ENCODE measurements around the gene HIBCH. TPM values are rescaled to one million over a fixed set of nuclear protein-coding genes. Genes with fewer than 3 reads are reported as not detected.

The HIBCH gene
- total and polyA plus RNA-seq, 2 donors (not counting 3 experiments of a cell fraction or from before 2014, with no cell fraction given): 6.4 to 24.7 TPM

GRCh38 chr2:190197143-190197720 lies 122.4 kb downstream of the HIBCH start:
- no peak overlapping the region for H3K4me3 ChIP-seq (replicated peaks in 1 of 3; ENCODE audit: insufficient read depth in 1 of 3, low read depth in 1 of 3, low read length in 3 of 3)
- H3K27ac ChIP-seq (ENCODE audit: insufficient read depth, low read depth, low read length): no peak overlapping the region
- no peaks in the 10 kb centered on the region for H3K79me2 ChIP-seq (ENCODE audit: control insufficient read depth, insufficient read depth, low read length)
- no peak overlapping the region for H2AFZ ChIP-seq (ENCODE audit: low read depth, low read length)
- H3K27me3 ChIP-seq (ENCODE audit: control insufficient read depth in 2 of 2, insufficient read depth in 2 of 2, low read length in 2 of 2): no peaks in the 10 kb centered on the region
- H3K4me1 ChIP-seq (ENCODE audit: control insufficient read depth, extremely low read depth, insufficient read depth, low read length): no peaks in the 10 kb centered on the region
- dilution Hi-C loops (cut with MboI; ENCODE audit: extremely low pct_ligation_motif_present, low sequenced_read_pairs): no loop called here
- POLR2A ChIA-PET: no interaction called here
- no TSS peak for BruUV-seq (replicated peaks)
- TF ChIP-seq, protein P1, sequence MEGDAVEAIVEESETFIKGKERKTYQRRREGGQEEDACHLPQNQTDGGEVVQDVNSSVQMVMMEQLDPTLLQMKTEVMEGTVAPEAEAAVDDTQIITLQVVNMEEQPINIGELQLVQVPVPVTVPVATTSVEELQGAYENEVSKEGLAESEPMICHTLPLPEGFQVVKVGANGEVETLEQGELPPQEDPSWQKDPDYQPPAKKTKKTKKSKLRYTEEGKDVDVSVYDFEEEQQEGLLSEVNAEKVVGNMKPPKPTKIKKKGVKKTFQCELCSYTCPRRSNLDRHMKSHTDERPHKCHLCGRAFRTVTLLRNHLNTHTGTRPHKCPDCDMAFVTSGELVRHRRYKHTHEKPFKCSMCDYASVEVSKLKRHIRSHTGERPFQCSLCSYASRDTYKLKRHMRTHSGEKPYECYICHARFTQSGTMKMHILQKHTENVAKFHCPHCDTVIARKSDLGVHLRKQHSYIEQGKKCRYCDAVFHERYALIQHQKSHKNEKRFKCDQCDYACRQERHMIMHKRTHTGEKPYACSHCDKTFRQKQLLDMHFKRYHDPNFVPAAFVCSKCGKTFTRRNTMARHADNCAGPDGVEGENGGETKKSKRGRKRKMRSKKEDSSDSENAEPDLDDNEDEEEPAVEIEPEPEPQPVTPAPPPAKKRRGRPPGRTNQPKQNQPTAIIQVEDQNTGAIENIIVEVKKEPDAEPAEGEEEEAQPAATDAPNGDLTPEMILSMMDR (IDR thresholded peaks at IDR 0.05; ENCODE audit: extremely low read depth in 1 of 2, insufficient read depth in 1 of 2, low read depth in 1 of 2, low read length in 2 of 2): no peak
- no peak for TF ChIP-seq JUN (IDR thresholded peaks at IDR 0.05; ENCODE audit: borderline replicate concordance, insufficient read depth, insufficient read length, low read depth)
- TF ChIP-seq MYC (IDR thresholded peaks at IDR 0.05; ENCODE audit: low read depth, low read length): no peak
- no peak for TF ChIP-seq FOS (IDR thresholded peaks at IDR 0.05; ENCODE audit: borderline replicate concordance, insufficient read depth, low read length)
- TF ChIP-seq, protein P2, sequence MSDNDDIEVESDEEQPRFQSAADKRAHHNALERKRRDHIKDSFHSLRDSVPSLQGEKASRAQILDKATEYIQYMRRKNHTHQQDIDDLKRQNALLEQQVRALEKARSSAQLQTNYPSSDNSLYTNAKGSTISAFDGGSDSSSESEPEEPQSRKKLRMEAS (IDR thresholded peaks at IDR 0.05; ENCODE audit: insufficient read depth, insufficient read length): no peak
- no peak for TF ChIP-seq EZH2 (IDR thresholded peaks at IDR 0.05; ENCODE audit: borderline replicate concordance, low read depth, low read length, severe bottlenecking)
- no peak for TF ChIP-seq POLR2AphosphoS5 (IDR thresholded peaks at IDR 0.05; ENCODE audit: insufficient read depth, low read depth, low read length)
- no peak for TF ChIP-seq POLR2A (IDR thresholded peaks at IDR 0.05; ENCODE audit: low read depth, low read length)
- no peak for TF ChIP-seq GATA2 (IDR thresholded peaks at IDR 0.05; ENCODE audit: insufficient read depth, insufficient read length, low read depth, low read length)
- no peaks in the 10 kb centered on the region for H4K20me1 ChIP-seq (replicated peaks; ENCODE audit: control insufficient read depth, extremely low read depth, insufficient read depth, low read length)
- no peaks in the 10 kb centered on the region for H3K9me3 ChIP-seq (replicated peaks; ENCODE audit: control insufficient read depth, insufficient read depth, low read length)
- no peak for DNase-seq (ENCODE audit: low read depth, low spot score)
- FAIRE-seq: no peak
- intact Hi-C loops (cut with micrococcal nuclease): no loop called here
- no peak overlapping the region for H3K9ac ChIP-seq (replicated peaks; ENCODE audit: extremely low read depth, insufficient read depth, low read length)
- no peak overlapping the region for H3K4me2 ChIP-seq (ENCODE audit: insufficient read depth, low read length)
- H3K36me3 ChIP-seq (ENCODE audit: control insufficient read depth in 2 of 2, extremely low read depth in 1 of 2, insufficient read depth in 2 of 2, low read length in 2 of 2): no peaks in the 10 kb centered on the region
- CTCF ChIA-PET: interaction anchor here (1.4 kb wide), 1 partner anchor 17 kb away, joined by 3 read pairs; a partner anchor contains a TSS
- H3K9me1 ChIP-seq (replicated peaks; ENCODE audit: control insufficient read depth, extremely low read depth, insufficient read depth, low read length): no peaks in the 10 kb centered on the region
